Measurements from ENCODE around the gene COL5A1.

- no peak for TF ChIP-seq CTCF (IDR thresholded peaks at IDR 0.05)
- TF ChIP-seq POLR2A (IDR thresholded peaks at IDR 0.05), result no peak
These were observed 25.3 kb upstream of the COL5A1 start for GRCh38 chr9:134616341-134616740.

Data from heart left ventricle (tissue), 13 donors.